Vagina (tissue), 2 donors: ENCODE results near the gene ADK.

Experiments used
- POLR2A ChIP-seq, 2 donors: fragments of 450-650 bp; IDR thresholded peaks; one replicate each; pipeline ENCODE4 v1.6.1; 2017; ENCODE audit warnings: antibody characterized with exemption in 2 of 2, mild to moderate bottlenecking in 2 of 2, moderate library complexity in 2 of 2
- TF ChIP-seq, protein P1 (sequence below), 3 experiments: fragments of 450-650 bp in 2 of 3; fragments of 200-600 bp in 1 of 3; sonication (generic) in 1 of 3; IDR thresholded peaks; one replicate each; pipeline ENCODE4 v1.5.1; 2017 to 2019; ENCODE audit warnings: antibody characterized with exemption in 3 of 3, mild to moderate bottlenecking in 2 of 3, moderate library complexity in 2 of 3

- TF ChIP-seq, protein P1, sequence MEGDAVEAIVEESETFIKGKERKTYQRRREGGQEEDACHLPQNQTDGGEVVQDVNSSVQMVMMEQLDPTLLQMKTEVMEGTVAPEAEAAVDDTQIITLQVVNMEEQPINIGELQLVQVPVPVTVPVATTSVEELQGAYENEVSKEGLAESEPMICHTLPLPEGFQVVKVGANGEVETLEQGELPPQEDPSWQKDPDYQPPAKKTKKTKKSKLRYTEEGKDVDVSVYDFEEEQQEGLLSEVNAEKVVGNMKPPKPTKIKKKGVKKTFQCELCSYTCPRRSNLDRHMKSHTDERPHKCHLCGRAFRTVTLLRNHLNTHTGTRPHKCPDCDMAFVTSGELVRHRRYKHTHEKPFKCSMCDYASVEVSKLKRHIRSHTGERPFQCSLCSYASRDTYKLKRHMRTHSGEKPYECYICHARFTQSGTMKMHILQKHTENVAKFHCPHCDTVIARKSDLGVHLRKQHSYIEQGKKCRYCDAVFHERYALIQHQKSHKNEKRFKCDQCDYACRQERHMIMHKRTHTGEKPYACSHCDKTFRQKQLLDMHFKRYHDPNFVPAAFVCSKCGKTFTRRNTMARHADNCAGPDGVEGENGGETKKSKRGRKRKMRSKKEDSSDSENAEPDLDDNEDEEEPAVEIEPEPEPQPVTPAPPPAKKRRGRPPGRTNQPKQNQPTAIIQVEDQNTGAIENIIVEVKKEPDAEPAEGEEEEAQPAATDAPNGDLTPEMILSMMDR (IDR thresholded peaks at IDR 0.05), result no peak
- no peak for TF ChIP-seq POLR2A (IDR thresholded peaks at IDR 0.05)
Observed at GRCh38 chr10:74640134-74640921, 489.3 kb downstream of the ADK start.
